ENCODE measurements around the gene GPANK1. TPM values are rescaled to one million over a fixed set of nuclear protein-coding genes. Genes with fewer than 3 reads are reported as not detected.

The GPANK1 gene
- total and polyA plus RNA-seq, 9 of the 15 experiments (the other 6 are each of a cell fraction or from before 2014, with no cell fraction given) = 32.2 to 111 (median 46.3) TPM

DNA sequence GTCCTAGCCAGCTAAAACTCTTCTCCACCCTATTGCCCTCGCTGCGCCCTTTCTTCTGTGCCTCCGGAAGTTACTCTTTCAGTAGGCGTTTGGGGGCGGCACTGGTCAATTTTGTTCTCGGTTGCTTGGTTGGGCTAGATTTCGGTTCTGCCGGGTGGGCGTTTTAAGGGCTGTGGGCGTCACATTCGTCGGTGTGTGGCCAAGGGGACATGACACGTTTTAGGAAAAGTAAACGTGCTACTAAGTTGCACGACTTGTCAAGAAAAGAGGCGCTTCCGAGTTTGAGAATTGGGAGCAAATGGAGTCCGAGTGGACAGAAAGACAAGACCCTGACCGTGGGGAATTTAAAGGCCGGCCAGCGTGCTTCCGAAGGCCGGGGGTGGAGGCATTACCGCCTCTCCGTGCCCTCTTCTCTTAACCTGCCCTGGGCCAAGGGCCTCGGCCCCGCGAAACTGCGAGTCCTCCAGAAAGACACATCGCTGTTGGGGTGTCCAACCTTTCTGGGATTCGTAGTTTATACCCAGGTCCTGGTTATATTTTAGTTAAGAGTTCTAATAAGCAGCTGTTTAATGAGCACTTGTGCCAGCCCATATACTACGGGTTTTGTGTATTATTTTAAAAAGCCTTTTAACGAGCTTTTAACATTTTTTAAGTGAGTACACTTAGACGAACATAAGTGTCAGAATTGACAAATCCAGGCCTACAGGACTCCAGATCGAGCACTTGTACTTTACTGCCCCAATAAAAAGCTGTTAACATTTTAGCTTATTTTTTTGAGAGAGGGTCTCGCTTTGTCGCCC, 11.7 kb downstream of the GPANK1 start (continued):
- peak; percentile 97 for TF ChIP-seq KDM5B (IDR thresholded peaks at IDR 0.05; ENCODE audit: insufficient replicate concordance, low read depth, low read length)
- no peak for TF ChIP-seq NONO (IDR thresholded peaks at IDR 0.05; ENCODE audit: low read depth in 2 of 2, low read length in 1 of 2)
- TF ChIP-seq, protein P1, sequence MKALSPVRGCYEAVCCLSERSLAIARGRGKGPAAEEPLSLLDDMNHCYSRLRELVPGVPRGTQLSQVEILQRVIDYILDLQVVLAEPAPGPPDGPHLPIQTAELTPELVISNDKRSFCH (CRISPR knock-in tag; IDR thresholded peaks at IDR 0.05) = no peak
- TF ChIP-seq, protein P1 (tag; IDR thresholded peaks at IDR 0.05) = 0 out of 2 replicates have a peak, but pooled peaks have one; percentile 26
- peak; percentile 32; the same call in 1 of the 2 replicates for TF ChIP-seq CAMTA2 (CRISPR knock-in tag; conservative IDR thresholded peaks at IDR 0.05)
- TF ChIP-seq RAD21 (CRISPR knock-in tag; conservative IDR thresholded peaks at IDR 0.05 in 1 of 2, IDR thresholded peaks at IDR 0.05 in 1 of 2) = peak in 1 of 2 experiments; percentile 52; a peak in 2 of 4 replicates
- TF ChIP-seq POLR2AphosphoS5 (IDR thresholded peaks at IDR 0.05; ENCODE audit: control insufficient read depth, insufficient read depth, low read depth, low read length) = peak; percentile 94
- peak; percentile 6 to 43; a peak in 1 of 4 replicates for TF ChIP-seq TBL1XR1 (IDR thresholded peaks at IDR 0.05; ENCODE audit: low read length in 2 of 2)
- 0 out of 2 replicates have a peak, but pooled peaks have one; percentile 15 for TF ChIP-seq ZNF121 (CRISPR knock-in tag; conservative IDR thresholded peaks at IDR 0.05)
- peak; percentile 96 for TF ChIP-seq HNRNPLL (IDR thresholded peaks at IDR 0.05; ENCODE audit: low read depth, low read length, poor library complexity, severe bottlenecking)
- peak; percentile 62 for TF ChIP-seq FOXM1 (IDR thresholded peaks at IDR 0.05; ENCODE audit: low read depth)
- TF ChIP-seq FOXM1 (CRISPR knock-in tag; IDR thresholded peaks at IDR 0.05; ENCODE audit: low read depth) = no peak
- no peak for TF ChIP-seq FUS (optimal IDR thresholded peaks at IDR 0.05; ENCODE audit: low read depth, low read length)
- TF ChIP-seq ZNF174 (CRISPR knock-in tag; IDR thresholded peaks at IDR 0.05) = no peak
- peak; percentile 90; the same call in 1 of the 2 replicates for TF ChIP-seq LEF1 (IDR thresholded peaks at IDR 0.05)
- TF ChIP-seq, protein P2, sequence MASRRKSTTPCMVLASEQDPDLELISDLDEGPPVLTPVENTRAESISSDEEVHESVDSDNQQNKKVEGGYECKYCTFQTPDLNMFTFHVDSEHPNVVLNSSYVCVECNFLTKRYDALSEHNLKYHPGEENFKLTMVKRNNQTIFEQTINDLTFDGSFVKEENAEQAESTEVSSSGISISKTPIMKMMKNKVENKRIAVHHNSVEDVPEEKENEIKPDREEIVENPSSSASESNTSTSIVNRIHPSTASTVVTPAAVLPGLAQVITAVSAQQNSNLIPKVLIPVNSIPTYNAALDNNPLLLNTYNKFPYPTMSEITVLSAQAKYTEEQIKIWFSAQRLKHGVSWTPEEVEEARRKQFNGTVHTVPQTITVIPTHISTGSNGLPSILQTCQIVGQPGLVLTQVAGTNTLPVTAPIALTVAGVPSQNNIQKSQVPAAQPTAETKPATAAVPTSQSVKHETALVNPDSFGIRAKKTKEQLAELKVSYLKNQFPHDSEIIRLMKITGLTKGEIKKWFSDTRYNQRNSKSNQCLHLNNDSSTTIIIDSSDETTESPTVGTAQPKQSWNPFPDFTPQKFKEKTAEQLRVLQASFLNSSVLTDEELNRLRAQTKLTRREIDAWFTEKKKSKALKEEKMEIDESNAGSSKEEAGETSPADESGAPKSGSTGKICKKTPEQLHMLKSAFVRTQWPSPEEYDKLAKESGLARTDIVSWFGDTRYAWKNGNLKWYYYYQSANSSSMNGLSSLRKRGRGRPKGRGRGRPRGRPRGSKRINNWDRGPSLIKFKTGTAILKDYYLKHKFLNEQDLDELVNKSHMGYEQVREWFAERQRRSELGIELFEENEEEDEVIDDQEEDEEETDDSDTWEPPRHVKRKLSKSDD (conservative IDR thresholded peaks at IDR 0.05; ENCODE audit: low read length) = 0 out of 2 replicates have a peak, but pooled peaks have one; percentile 9
- TF ChIP-seq BACH1 (tag; IDR thresholded peaks at IDR 0.05) = no peak; the same call in 1 of the 2 replicates
- peak; percentile 93; a peak in 3 of 4 replicates for TF ChIP-seq FOXK2 (conservative IDR thresholded peaks at IDR 0.05 in 1 of 2, IDR thresholded peaks at IDR 0.05 in 1 of 2; ENCODE audit: low read depth in 2 of 2)
- TF ChIP-seq, protein P3, sequence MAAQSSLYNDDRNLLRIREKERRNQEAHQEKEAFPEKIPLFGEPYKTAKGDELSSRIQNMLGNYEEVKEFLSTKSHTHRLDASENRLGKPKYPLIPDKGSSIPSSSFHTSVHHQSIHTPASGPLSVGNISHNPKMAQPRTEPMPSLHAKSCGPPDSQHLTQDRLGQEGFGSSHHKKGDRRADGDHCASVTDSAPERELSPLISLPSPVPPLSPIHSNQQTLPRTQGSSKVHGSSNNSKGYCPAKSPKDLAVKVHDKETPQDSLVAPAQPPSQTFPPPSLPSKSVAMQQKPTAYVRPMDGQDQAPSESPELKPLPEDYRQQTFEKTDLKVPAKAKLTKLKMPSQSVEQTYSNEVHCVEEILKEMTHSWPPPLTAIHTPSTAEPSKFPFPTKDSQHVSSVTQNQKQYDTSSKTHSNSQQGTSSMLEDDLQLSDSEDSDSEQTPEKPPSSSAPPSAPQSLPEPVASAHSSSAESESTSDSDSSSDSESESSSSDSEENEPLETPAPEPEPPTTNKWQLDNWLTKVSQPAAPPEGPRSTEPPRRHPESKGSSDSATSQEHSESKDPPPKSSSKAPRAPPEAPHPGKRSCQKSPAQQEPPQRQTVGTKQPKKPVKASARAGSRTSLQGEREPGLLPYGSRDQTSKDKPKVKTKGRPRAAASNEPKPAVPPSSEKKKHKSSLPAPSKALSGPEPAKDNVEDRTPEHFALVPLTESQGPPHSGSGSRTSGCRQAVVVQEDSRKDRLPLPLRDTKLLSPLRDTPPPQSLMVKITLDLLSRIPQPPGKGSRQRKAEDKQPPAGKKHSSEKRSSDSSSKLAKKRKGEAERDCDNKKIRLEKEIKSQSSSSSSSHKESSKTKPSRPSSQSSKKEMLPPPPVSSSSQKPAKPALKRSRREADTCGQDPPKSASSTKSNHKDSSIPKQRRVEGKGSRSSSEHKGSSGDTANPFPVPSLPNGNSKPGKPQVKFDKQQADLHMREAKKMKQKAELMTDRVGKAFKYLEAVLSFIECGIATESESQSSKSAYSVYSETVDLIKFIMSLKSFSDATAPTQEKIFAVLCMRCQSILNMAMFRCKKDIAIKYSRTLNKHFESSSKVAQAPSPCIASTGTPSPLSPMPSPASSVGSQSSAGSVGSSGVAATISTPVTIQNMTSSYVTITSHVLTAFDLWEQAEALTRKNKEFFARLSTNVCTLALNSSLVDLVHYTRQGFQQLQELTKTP (IDR thresholded peaks at IDR 0.05; ENCODE audit: low read depth in 1 of 2, partially characterized antibody in 2 of 2) = peak; percentile 81 to 87
